RWPE2 (cell line): ENCODE results near the gene IL10RB.

Experiments used
- ATAC-seq: fragments of 200-7000 bp; cut with Tn5 transposase; 3 replicates; pipeline ENCODE4 v1.9.1; 2021; ENCODE audit warnings: low read depth
- DNase-seq: peaks from one replicate; pipeline ENCODE4 v3.0.0-alpha.2; 2020; ENCODE audit warnings: low spot score
- H3K27ac ChIP-seq: fragments of 450-650 bp; 2 replicates; pipeline ENCODE4 v1.5.1; 2017; ENCODE audit warnings: mild to moderate bottlenecking; ENCODE audit not compliant: poor library complexity, severe bottlenecking
- H3K27me3 ChIP-seq: fragments of 250-450 bp; sonication (Bioruptor Pico); 2 replicates; pipeline ENCODE4 v1.5.1; 2021; ENCODE audit warnings: mild to moderate bottlenecking, moderate library complexity; ENCODE audit not compliant: insufficient read depth, poor library complexity, severe bottlenecking
- H3K36me3 ChIP-seq: fragments of 250-450 bp; sonication (Bioruptor Pico); 2 replicates; pipeline ENCODE4 v1.5.1; 2020; ENCODE audit warnings: low read depth, mild to moderate bottlenecking, moderate library complexity
- H3K4me1 ChIP-seq: fragments of 250-450 bp; sonication (Bioruptor Pico); 2 replicates; pipeline ENCODE4 v1.5.1; 2021; ENCODE audit warnings: mild to moderate bottlenecking, moderate library complexity; ENCODE audit not compliant: insufficient read depth, poor library complexity, severe bottlenecking
- H3K4me3 ChIP-seq: fragments of 250-450 bp; sonication (Bioruptor Pico); 2 replicates; pipeline ENCODE4 v1.5.1; 2021; ENCODE audit warnings: mild to moderate bottlenecking, moderate library complexity; ENCODE audit not compliant: severe bottlenecking
- H3K9me3 ChIP-seq: fragments of 250-450 bp; sonication (Bioruptor Pico); 2 replicates; pipeline ENCODE4 v1.5.1; 2021; ENCODE audit warnings: mild to moderate bottlenecking, moderate library complexity; ENCODE audit not compliant: severe bottlenecking
- CTCF ChIP-seq: fragments of 450-650 bp; IDR thresholded peaks from one replicate; pipeline ENCODE4 v1.5.1; 2017; ENCODE audit warnings: mild to moderate bottlenecking, moderate library complexity; ENCODE audit not compliant: poor library complexity, severe bottlenecking

The IL10RB gene

DNA sequence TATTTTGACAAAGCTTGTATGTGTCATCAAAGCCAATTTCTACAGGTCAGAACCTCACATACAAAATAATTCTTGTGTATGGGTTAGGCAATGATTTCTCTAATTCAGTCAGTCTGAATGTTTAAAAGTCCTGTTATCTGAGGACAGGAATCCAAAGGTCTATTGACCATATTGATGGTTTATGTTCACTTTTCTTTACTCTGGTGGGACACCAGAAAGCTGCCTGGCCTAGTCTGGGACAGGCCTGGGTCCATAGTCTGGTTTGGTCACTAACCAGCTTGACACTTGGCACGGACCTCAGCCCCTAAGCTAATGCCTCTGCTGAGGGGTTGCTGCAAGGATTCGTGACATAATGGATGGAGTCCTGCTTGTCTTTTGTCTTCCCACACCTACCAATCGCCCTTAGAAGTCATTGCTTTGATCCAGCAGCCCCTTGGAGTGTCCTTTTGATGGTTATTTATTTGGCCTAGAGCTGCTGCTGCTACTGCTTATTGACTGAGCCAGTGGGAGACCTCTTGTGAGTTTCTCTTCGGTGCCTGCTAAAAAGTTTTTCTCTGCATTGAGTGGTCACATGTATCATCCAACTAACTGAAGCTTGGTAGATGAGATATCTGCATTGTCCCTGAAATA lies 20.8 kb upstream of the IL10RB start:
- DNase-seq (no peak), ATAC-seq (no peak)
- no peak for TF ChIP-seq CTCF
- H3K27me3 ChIP-seq, result no peaks in the 10 kb centered on the region
- no peaks in the 10 kb centered on the region for H3K9me3 ChIP-seq
- no peak overlapping the region for H3K4me3 ChIP-seq
- H3K4me1 ChIP-seq, result no peaks in the 10 kb centered on the region
- no peak overlapping the region for H3K27ac ChIP-seq
- peaks cover 14% of the 10 kb centered on the region for H3K36me3 ChIP-seq

- no peak for TF ChIP-seq CTCF
- Histone ChIP-seq H3K4me1 (no peaks in the 10 kb centered on the region), H3K36me3 (peaks cover 14% of the 10 kb centered on the region), H3K9me3 (no peaks in the 10 kb centered on the region), H3K27me3 (no peaks in the 10 kb centered on the region), H3K27ac (no peak overlapping the region), H3K4me3 (no peak overlapping the region)
- ATAC-seq (no peak), DNase-seq (no peak)
Measured at GRCh38 chr21:33246506-33246905, 19.7 kb upstream of the IL10RB start.

DNA sequence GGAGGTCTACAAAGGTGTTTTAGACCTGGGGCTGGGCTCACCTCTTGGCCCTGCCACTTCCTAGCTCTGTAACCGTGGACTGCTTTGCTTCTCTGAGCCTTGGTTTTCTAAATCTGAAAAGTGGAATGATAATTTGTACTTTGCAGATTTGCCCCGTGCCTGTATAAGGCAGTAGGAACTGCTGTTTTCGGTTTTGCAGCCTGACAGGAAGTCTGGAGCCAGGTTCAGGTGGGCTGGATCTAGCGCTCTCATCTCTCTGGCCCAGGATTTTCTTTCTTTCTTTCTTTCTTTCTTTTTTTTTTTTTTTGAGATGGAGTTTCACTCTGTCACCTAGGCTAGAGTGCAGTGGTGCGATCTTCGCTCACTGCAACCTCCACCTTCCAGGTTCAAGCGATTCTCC lies 19.2 kb upstream of the IL10RB start:
- peaks cover 18% of the 10 kb centered on the region for H3K36me3 ChIP-seq
- no peaks in the 10 kb centered on the region for H3K9me3 ChIP-seq
- ATAC-seq (no peak), DNase-seq (no peak)
- no peak for TF ChIP-seq CTCF
- no peaks in the 10 kb centered on the region for H3K27me3 ChIP-seq
- H3K4me1 ChIP-seq, result no peaks in the 10 kb centered on the region
- H3K4me3 ChIP-seq, result no peak overlapping the region
- no peak overlapping the region for H3K27ac ChIP-seq

DNA sequence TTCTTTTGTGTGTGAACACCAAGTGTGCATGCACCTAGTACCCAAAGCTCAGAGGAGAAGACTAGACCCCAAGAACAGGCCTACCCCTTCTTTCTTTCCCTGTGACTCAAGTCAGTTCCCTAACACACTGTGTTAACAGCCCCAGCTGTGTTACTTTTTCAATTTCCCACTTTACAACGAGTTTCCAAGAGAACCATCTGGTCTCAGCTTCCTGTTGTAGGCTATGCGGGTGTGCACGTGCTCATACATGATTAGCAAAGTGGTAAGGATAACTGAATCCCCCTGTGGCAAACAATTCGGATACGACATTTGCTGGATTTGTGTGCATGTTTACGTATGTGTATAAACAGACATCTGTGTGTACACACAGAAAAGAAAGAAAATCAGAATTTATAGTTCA lies 18.6 kb upstream of the IL10RB start:
- DNase-seq (no peak), ATAC-seq (no peak)
- Histone ChIP-seq H3K27ac (no peak overlapping the region), H3K9me3 (no peaks in the 10 kb centered on the region), H3K4me3 (no peak overlapping the region), H3K27me3 (no peaks in the 10 kb centered on the region), H3K36me3 (peaks cover 22% of the 10 kb centered on the region), H3K4me1 (no peaks in the 10 kb centered on the region)
- no peak for TF ChIP-seq CTCF

GRCh38 chr21:33249331-33250002 lies 16.7 kb upstream of the IL10RB start:
- no peak for TF ChIP-seq CTCF
- H3K36me3 ChIP-seq, result peaks cover 26% of the 10 kb centered on the region
- no peaks in the 10 kb centered on the region for H3K4me1 ChIP-seq
- ATAC-seq (no peak), DNase-seq (no peak)
- H3K27ac ChIP-seq, result no peak overlapping the region
- no peaks in the 10 kb centered on the region for H3K27me3 ChIP-seq
- H3K9me3 ChIP-seq, result no peaks in the 10 kb centered on the region
- no peak overlapping the region for H3K4me3 ChIP-seq
